ENCODE data around the gene CBLN1. TPM values are rescaled to one million over a fixed set of nuclear protein-coding genes. Genes with fewer than 3 reads are reported as not detected.

CBLN1 gene
- total and polyA plus RNA-seq, 2 experiments from 2014 or later, result 0.07 TPM; not detected in 1

DNA sequence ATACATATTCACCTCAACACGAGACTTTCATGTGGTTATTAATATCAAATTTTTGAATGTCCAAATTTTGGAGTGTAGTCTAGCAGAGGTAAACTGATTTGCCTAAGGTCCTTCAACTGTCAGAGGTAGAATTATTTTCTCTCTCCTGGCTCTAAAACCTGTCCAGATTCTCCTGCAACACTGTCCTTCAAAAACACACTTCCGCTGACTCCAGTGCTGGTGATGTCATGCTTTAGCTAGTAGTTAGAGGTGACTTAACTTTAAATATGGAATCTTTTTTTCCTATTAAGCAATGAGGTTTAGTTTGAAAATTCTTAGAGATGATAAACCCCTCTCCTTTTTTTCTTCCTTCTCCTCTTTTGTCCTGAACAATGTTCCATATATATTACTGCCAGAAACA lies 10.8 kb upstream of the CBLN1 start:
- Histone ChIP-seq H3K4me3 (no peak overlapping the region), H3K9me2 (replicated peaks; ENCODE audit: insufficient read depth) (peaks cover 3% of the 10 kb centered on the region), H3K4me2 (no peak overlapping the region), H3K36me3 (replicated peaks; ENCODE audit: insufficient read depth, low read depth) (no peaks in the 10 kb centered on the region), H3K27ac (no peak overlapping the region), H3K9me3 (ENCODE audit: low read depth) (no peaks in the 10 kb centered on the region), H3K79me2 (no peaks in the 10 kb centered on the region), H2AFZ (no peak overlapping the region), H3K27me3 (peaks cover 60% of the 10 kb centered on the region), H3K4me1 (ENCODE audit: insufficient read depth) (no peaks in the 10 kb centered on the region), H4K20me1 (ENCODE audit: insufficient read depth, poor library complexity, severe bottlenecking) (no peaks in the 10 kb centered on the region)
- TF ChIP-seq, protein P1, sequence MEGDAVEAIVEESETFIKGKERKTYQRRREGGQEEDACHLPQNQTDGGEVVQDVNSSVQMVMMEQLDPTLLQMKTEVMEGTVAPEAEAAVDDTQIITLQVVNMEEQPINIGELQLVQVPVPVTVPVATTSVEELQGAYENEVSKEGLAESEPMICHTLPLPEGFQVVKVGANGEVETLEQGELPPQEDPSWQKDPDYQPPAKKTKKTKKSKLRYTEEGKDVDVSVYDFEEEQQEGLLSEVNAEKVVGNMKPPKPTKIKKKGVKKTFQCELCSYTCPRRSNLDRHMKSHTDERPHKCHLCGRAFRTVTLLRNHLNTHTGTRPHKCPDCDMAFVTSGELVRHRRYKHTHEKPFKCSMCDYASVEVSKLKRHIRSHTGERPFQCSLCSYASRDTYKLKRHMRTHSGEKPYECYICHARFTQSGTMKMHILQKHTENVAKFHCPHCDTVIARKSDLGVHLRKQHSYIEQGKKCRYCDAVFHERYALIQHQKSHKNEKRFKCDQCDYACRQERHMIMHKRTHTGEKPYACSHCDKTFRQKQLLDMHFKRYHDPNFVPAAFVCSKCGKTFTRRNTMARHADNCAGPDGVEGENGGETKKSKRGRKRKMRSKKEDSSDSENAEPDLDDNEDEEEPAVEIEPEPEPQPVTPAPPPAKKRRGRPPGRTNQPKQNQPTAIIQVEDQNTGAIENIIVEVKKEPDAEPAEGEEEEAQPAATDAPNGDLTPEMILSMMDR (IDR thresholded peaks at IDR 0.05; ENCODE audit: poor library complexity), result no peak
- TF ChIP-seq EZH2phosphoT487 (IDR thresholded peaks at IDR 0.05; ENCODE audit: low read depth, severe bottlenecking, unreplicated experiment), result no peak
- no peak for TF ChIP-seq EZH2 (IDR thresholded peaks at IDR 0.05; ENCODE audit: borderline replicate concordance)
- no peak for DNase-seq (ENCODE audit: low spot score)
- WGBS (ENCODE audit: low lambda C conversion rate, missing lambda C conversion rate), result 78% methylated on average over 2 of the region's 2 CpGs

DNA sequence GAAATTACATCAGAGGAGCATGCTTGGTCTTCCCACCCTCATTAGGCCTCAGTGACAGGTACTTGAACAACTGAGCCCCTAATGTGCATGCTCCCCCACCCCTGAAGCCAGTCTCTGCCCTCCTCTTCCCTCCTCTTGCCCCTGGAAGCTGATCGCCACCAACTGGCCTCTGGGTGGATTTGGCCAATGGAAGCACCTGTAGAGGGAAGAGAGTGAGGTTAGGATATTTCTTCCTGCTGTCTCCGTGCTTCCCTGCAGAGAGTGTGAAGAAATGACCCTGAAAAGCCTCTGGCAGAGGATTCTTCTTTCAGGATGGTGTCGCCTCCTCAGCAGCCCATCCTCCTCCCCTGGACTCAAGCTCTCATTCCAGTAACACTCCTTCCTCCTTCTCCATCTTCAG lies 5.9 kb upstream of the CBLN1 start:
- no peak overlapping the region for H2AFZ ChIP-seq
- H4K20me1 ChIP-seq (ENCODE audit: insufficient read depth, poor library complexity, severe bottlenecking), result no peaks in the 10 kb centered on the region

DNA sequence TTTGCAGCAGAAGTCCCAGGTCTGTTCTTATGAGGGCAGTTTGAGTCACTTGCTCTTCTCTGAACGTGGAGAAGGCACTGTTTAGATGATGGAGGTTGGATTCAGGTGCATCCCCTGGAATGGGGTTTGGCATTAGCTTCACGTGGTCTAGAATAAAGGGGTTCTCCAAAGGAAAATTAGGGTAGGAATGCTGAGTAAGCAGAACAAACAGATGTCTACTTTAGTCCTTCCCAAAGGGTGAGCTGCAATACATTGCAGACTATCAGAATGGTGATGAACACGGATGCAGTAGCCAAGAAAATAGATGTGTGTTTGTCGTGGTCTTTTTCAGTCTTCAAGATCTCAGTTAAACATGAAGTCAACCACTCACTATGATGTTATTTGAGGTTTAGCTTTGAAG lies 3.3 kb upstream of the CBLN1 start:
- peaks cover 83% of the 10 kb centered on the region for H3K27me3 ChIP-seq
- no peaks in the 10 kb centered on the region for H3K79me2 ChIP-seq
- no peak overlapping the region for H3K4me2 ChIP-seq
- no peak overlapping the region for H3K4me3 ChIP-seq
- DNase-seq (ENCODE audit: low spot score), result no peak
- H4K20me1 ChIP-seq (ENCODE audit: insufficient read depth, poor library complexity, severe bottlenecking), result no peaks in the 10 kb centered on the region
- no peaks in the 10 kb centered on the region for H3K9me3 ChIP-seq (ENCODE audit: low read depth)
- no peak overlapping the region for H3K27ac ChIP-seq
- TF ChIP-seq EZH2phosphoT487 (IDR thresholded peaks at IDR 0.05; ENCODE audit: low read depth, severe bottlenecking, unreplicated experiment), result no peak
- TF ChIP-seq, protein P1 (IDR thresholded peaks at IDR 0.05; ENCODE audit: poor library complexity), result no peak
- no peak for TF ChIP-seq EZH2 (IDR thresholded peaks at IDR 0.05; ENCODE audit: borderline replicate concordance)
- 67% methylated on average over 4 of the region's 4 CpGs for WGBS (ENCODE audit: low lambda C conversion rate, missing lambda C conversion rate)
- H3K9me2 ChIP-seq (replicated peaks; ENCODE audit: insufficient read depth), result no peaks in the 10 kb centered on the region
- H3K36me3 ChIP-seq (replicated peaks; ENCODE audit: insufficient read depth, low read depth), result no peaks in the 10 kb centered on the region
- peaks cover 10% of the 10 kb centered on the region for H3K4me1 ChIP-seq (ENCODE audit: insufficient read depth)
- H2AFZ ChIP-seq, result no peak overlapping the region

More for the DNA sequence above, 5.9 kb upstream of the CBLN1 start:
- Histone ChIP-seq H3K9me2 (replicated peaks; ENCODE audit: insufficient read depth) (no peaks in the 10 kb centered on the region), H3K4me1 (ENCODE audit: insufficient read depth) (peaks cover 8% of the 10 kb centered on the region), H3K9me3 (ENCODE audit: low read depth) (no peaks in the 10 kb centered on the region), H3K79me2 (no peaks in the 10 kb centered on the region), H3K4me2 (no peak overlapping the region), H3K27me3 (peaks cover 81% of the 10 kb centered on the region), H3K36me3 (replicated peaks; ENCODE audit: insufficient read depth, low read depth) (no peaks in the 10 kb centered on the region), H3K4me3 (no peak overlapping the region), H3K27ac (no peak overlapping the region)
- no peak for DNase-seq (ENCODE audit: low spot score)
- 22% methylated on average over 3 of the region's 3 CpGs for WGBS (ENCODE audit: low lambda C conversion rate, missing lambda C conversion rate)
- TF ChIP-seq EZH2phosphoT487 (IDR thresholded peaks at IDR 0.05; ENCODE audit: low read depth, severe bottlenecking, unreplicated experiment), result no peak
- TF ChIP-seq, protein P1 (IDR thresholded peaks at IDR 0.05; ENCODE audit: poor library complexity), result no peak
- no peak for TF ChIP-seq EZH2 (IDR thresholded peaks at IDR 0.05; ENCODE audit: borderline replicate concordance)
